Adrenal gland (tissue), 12 donors: ENCODE results near the gene GRID1. TPM values are rescaled to one million over a fixed set of nuclear protein-coding genes. Genes with fewer than 3 reads are reported as not detected.

Experiments
- DNase-seq, 7 donors: peaks; one replicate each; pipeline ENCODE4 v3.0.0-alpha.2; 2019 to 2020
- H3K27ac ChIP-seq, 5 donors: fragments of 200-600 bp; sonication (generic) in 4 of 5; 1 replicate in 3 of 5; 2 replicates in 2 of 5; pipeline versions ENCODE4 v1.5.1 to v1.8.0; 2016 to 2020; ENCODE audit warnings: mild to moderate bottlenecking in 1 of 5
- H3K27me3 ChIP-seq: fragments of 200-600 bp; 2 replicates; pipeline ENCODE4 v1.8.0; 2021
- H3K36me3 ChIP-seq, 2 donors: fragments of 200-600 bp; replicated peaks in 1 of 2; 1 replicate in 1 of 2; 2 replicates in 1 of 2; pipeline versions ENCODE4 v1.5.1 to v1.8.0; 2018 to 2022
- H3K4me1 ChIP-seq, 2 donors: fragments of 200-600 bp; replicated peaks in 1 of 2; 1 replicate in 1 of 2; 2 replicates in 1 of 2; pipeline versions ENCODE4 v1.5.1 to v1.8.0; 2018 to 2021
- H3K4me3 ChIP-seq, 4 donors: fragments of 200-600 bp; sonication (generic) in 3 of 4; one replicate each; pipeline ENCODE4 v1.5.1; 2016 to 2018
- H3K9me3 ChIP-seq, 3 donors: fragments of 200-600 bp; sonication (generic) in 1 of 3; replicated peaks in 1 of 3; 1 replicate in 2 of 3; 2 replicates in 1 of 3; pipeline versions ENCODE4 v1.5.1 to v1.8.0; 2016 to 2021
- POLR2A ChIP-seq, 2 donors: fragments of 450-650 bp; IDR thresholded peaks; one replicate each; pipeline ENCODE4 v1.6.1; 2017; ENCODE audit warnings: antibody characterized with exemption in 2 of 2, mild to moderate bottlenecking in 2 of 2, moderate library complexity in 1 of 2
- WGBS, 4 donors: extraction: QIAGEN DNeasy Blood & Tissue Kit in 2 of 4; methylation state at CpG; one replicate each; pipeline versions ENCODE4 v1.1.5 to v1.1.7; 2013 to 2017; 5-methylcytosine and 5-hydroxymethylcytosine counted together
- intact Hi-C, 2 donors: fragments of 100-400 bp; cut with DNase I; formaldehyde crosslinking; loops; one replicate each; pipeline versions ENCODE4 v1.14.1 to v1.15.0; 2022 to 2023
- polyA plus RNA-seq, 3 donors: library from polyadenylated mRNA; stranded (reverse); fragments of 200-250 nt in 2 of 3; fragments of 350-450 nt in 1 of 3; fragmentation: Illumina TruSeq in 1 of 3; extraction: RNeasy Lipid Tissue Mini Kit (QIAGEN cat#74804) in 1 of 3; gene quantifications; one replicate each; pipeline ENCODE4 v1.2.3, GENCODE V29; 2013 to 2014
- total RNA-seq, 9 donors: library from RNA; depleted of rRNA in 4 of 9; stranded (reverse); fragments of >200 nt in 4 of 9; fragments of 120-200 nt in 1 of 9; fragmentation: NEBNext Ultra II Directional in 1 of 9; extraction: Animal tissue kit (Norgen Biotek cat#: 25700) in 1 of 9; gene quantifications; one replicate each; pipeline versions ENCODE4 v1.1.0 to v1.2.4, GENCODE V29; 2013 to 2023
- TF ChIP-seq, protein P1 (sequence below), 6 experiments: fragments of 450-650 bp in 4 of 6; fragments of 200-600 bp in 2 of 6; sonication (generic) in 1 of 6; IDR thresholded peaks; 1 replicate in 5 of 6; 2 replicates in 1 of 6; pipeline versions ENCODE4 v1.5.1 to v1.8.0; 2016 to 2021; ENCODE audit warnings: antibody characterized with exemption in 6 of 6, mild to moderate bottlenecking in 2 of 6, moderate library complexity in 1 of 6
- donor health status: healthy with polysubstance abuse.
- donor health status: Bipolar disorder and iron deficiency.
- donor health status: DM: yes; HTN: yes; CAD: no.
- donor health status: DM: no; HTN: no; CAD: no.
- donor health status: DM: no; HTN: no; CAD: no.
- donor health status: DM: yes; HTN: yes; CAD: no.

The GRID1 gene
- total and polyA plus RNA-seq, 12 donors, result 2.2 to 8.0 (median 4.1) TPM

DNA sequence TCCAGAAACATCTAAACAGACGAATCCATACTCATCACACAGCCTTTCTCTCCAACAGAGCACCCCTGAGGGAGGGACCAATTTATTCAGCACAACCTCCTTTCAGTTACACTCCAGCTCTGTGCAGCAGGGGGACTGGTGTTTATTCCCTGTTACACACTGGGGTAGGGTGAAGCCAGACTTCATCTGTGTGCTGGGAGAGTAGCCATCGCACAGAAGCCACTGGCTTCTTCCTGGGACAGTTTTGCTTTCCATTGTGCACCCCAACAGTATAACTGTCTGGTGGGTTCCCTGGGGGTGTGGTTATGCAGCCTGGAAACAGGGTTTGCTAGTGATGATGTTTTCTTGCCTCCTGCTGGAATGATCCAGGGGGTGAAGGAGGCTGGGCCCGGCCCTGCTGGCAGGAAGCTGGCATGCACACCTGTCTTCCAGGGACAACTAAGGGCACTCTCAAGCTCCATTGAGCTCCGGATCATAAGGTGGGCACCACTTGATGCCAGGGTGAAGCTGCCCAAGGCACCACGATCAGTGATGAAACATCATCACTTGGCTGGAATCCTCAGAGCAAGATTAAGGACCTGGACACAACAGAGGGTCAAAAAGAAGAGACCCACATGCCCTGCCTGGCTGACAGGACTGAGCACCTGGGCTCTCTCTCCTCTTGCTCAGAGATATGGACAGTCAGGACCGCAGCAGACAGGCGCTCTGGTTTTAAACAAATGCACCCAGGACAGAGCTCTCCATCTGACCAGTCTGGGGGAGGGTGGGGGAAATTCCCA lies 293.2 kb downstream of the GRID1 start:
- no peaks in the 10 kb centered on the region for H3K27me3 ChIP-seq
- TF ChIP-seq POLR2A (IDR thresholded peaks at IDR 0.05), result no peak
- TF ChIP-seq, protein P1, sequence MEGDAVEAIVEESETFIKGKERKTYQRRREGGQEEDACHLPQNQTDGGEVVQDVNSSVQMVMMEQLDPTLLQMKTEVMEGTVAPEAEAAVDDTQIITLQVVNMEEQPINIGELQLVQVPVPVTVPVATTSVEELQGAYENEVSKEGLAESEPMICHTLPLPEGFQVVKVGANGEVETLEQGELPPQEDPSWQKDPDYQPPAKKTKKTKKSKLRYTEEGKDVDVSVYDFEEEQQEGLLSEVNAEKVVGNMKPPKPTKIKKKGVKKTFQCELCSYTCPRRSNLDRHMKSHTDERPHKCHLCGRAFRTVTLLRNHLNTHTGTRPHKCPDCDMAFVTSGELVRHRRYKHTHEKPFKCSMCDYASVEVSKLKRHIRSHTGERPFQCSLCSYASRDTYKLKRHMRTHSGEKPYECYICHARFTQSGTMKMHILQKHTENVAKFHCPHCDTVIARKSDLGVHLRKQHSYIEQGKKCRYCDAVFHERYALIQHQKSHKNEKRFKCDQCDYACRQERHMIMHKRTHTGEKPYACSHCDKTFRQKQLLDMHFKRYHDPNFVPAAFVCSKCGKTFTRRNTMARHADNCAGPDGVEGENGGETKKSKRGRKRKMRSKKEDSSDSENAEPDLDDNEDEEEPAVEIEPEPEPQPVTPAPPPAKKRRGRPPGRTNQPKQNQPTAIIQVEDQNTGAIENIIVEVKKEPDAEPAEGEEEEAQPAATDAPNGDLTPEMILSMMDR (IDR thresholded peaks at IDR 0.05), result no peak
- no peak overlapping the region for H3K27ac ChIP-seq
- 76 to 89% (median 81%) methylated on average over 4 to 7 of the region's 7 CpGs for WGBS, 4 donors
- peak in 1 of 7 donors; percentile 11 for DNase-seq
- H3K9me3 ChIP-seq, result no peaks in the 10 kb centered on the region
- H3K36me3 ChIP-seq, result no peaks in the 10 kb centered on the region
- no peak overlapping the region for H3K4me3 ChIP-seq
- intact Hi-C loops, result no loop called here
- H3K4me1 ChIP-seq, result no peaks in the 10 kb centered on the region

DNA sequence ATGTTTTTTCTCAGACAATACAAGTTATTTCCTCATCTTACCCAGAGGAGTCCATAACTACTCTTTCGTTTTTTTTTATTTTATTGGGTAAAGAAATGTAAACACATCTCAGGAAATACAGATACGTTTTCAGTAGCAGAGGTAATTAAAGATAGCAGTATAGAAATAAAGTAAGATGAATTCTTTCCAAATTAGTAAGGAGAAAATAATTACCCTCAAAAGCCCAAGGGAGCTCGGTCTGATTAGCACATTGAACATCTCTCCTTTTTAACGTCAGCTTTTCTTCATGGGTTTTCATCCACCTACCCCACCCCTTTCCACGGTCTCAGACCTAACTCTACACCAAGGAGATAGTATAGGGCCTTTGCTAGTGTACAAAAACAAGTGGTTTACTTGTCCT lies 294.2 kb downstream of the GRID1 start:
- no peak overlapping the region for H3K27ac ChIP-seq
- intact Hi-C loops, result no loop called here
- H3K4me1 ChIP-seq, result no peaks in the 10 kb centered on the region
- peak in 1 of 7 donors; percentile 7 for DNase-seq
- no peaks in the 10 kb centered on the region for H3K9me3 ChIP-seq
- H3K27me3 ChIP-seq, result no peaks in the 10 kb centered on the region
- no peak overlapping the region for H3K4me3 ChIP-seq
- TF ChIP-seq, protein P1 (IDR thresholded peaks at IDR 0.05), result no peak
- H3K36me3 ChIP-seq, result no peaks in the 10 kb centered on the region
- 69 to 81% (median 71%) methylated on average over 5 of the region's 5 CpGs for WGBS, 4 donors

DNA sequence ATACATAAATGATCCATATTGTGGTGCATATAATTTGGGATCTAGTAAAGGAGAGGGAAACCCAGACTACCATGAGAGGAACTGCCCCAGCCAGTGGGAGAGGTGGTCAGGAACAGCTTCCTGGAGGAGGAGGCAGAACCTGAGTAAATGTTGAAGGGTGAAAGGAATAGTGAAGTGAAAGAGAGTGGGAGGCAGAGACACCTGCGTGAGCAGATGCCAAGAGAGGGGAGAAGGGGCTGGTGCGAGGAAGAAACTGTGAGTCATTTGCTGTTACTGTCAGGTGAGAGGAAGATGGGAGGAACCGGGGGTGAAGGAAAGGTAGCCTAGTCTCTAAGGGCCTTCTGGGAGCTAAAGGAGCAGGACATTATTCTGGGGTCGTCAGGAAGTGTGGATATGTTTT lies 294.8 kb downstream of the GRID1 start:
- Histone ChIP-seq H3K27me3 (no peaks in the 10 kb centered on the region), H3K36me3 (no peaks in the 10 kb centered on the region), H3K27ac (no peak overlapping the region), H3K4me1 (no peaks in the 10 kb centered on the region), H3K4me3 (no peak overlapping the region), H3K9me3 (no peaks in the 10 kb centered on the region)
- DNase-seq, result peak in 1 of 7 donors; percentile 14
- no peak for TF ChIP-seq POLR2A (IDR thresholded peaks at IDR 0.05)
- TF ChIP-seq, protein P1 (IDR thresholded peaks at IDR 0.05), result no peak
- 70 to 82% (median 75%) methylated on average over 4 of the region's 4 CpGs for WGBS, 4 donors
- intact Hi-C loops, result no loop called here

DNA sequence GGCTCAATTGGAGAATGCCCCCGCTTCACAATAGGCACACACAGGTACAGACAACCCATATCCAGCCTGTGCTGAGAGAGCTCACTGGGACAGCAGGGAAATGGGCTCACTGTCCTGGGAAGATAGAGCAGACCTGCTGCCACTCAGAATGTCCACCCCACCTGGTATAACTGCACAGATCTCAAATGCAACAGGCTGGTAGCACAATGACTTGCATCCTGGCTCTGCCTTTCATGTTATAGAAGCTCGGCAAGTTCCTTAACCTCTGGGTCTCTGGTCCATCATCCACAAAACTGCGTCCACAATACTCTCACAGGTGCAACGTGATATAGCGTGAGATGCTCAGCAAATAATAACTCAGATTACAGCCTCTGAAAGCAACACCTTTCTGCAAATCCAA lies 295.4 kb downstream of the GRID1 start:
- Histone ChIP-seq H3K27ac (no peak overlapping the region), H3K4me3 (no peak overlapping the region), H3K4me1 (no peaks in the 10 kb centered on the region), H3K36me3 (no peaks in the 10 kb centered on the region), H3K9me3 (no peaks in the 10 kb centered on the region), H3K27me3 (no peaks in the 10 kb centered on the region)
- TF ChIP-seq, protein P1 (IDR thresholded peaks at IDR 0.05), result no peak
- TF ChIP-seq POLR2A (IDR thresholded peaks at IDR 0.05), result no peak
- intact Hi-C loops, result no loop called here
- 77 to 82% (median 80%) methylated on average over 5 of the region's 5 CpGs for WGBS, 4 donors
- peak in 1 of 7 donors; percentile 5 for DNase-seq
